B cell (primary cell): ENCODE data around the gene NTSR2.

Experiments
- EZH2 ChIP-seq: IDR thresholded peaks from 2 replicates; pipeline ENCODE4 v1.6.1; 2012; ENCODE audit warnings: borderline replicate concordance, low read depth, mild to moderate bottlenecking, moderate library complexity, low read length; ENCODE audit not compliant: insufficient read depth, poor library complexity, severe bottlenecking
- TF ChIP-seq, protein P1 (sequence below): fragments of 200-600 bp; IDR thresholded peaks from one replicate; pipeline ENCODE4 v1.8.0; 2022; ENCODE audit warnings: antibody characterized with exemption, mild to moderate bottlenecking

GRCh38 chr2:11635141-11635540, 34.9 kb downstream of the NTSR2 start:
- TF ChIP-seq, protein P1, sequence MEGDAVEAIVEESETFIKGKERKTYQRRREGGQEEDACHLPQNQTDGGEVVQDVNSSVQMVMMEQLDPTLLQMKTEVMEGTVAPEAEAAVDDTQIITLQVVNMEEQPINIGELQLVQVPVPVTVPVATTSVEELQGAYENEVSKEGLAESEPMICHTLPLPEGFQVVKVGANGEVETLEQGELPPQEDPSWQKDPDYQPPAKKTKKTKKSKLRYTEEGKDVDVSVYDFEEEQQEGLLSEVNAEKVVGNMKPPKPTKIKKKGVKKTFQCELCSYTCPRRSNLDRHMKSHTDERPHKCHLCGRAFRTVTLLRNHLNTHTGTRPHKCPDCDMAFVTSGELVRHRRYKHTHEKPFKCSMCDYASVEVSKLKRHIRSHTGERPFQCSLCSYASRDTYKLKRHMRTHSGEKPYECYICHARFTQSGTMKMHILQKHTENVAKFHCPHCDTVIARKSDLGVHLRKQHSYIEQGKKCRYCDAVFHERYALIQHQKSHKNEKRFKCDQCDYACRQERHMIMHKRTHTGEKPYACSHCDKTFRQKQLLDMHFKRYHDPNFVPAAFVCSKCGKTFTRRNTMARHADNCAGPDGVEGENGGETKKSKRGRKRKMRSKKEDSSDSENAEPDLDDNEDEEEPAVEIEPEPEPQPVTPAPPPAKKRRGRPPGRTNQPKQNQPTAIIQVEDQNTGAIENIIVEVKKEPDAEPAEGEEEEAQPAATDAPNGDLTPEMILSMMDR = no peak
- TF ChIP-seq EZH2 = no peak
